Activated naive CD8-positive, alpha-beta T cell treated with anti-CD3 and anti-CD28 coated beads for 36 hours (primary cell): ENCODE measurements around the gene RNF175. TPM values are rescaled to one million over a fixed set of nuclear protein-coding genes. Genes with fewer than 3 reads are reported as not detected.

Experiments
- DNase-seq: peaks from one replicate; pipeline ENCODE4 v3.0.0; 2021
- H3K27ac Mint-ChIP-seq: one replicate; pipeline ENCODE4 v1.8.0; 2022; ENCODE audit warnings: mild to moderate bottlenecking, moderate library complexity, mixed read lengths
- H3K27me3 Mint-ChIP-seq: one replicate; pipeline ENCODE4 v1.8.0; 2022; ENCODE audit warnings: mild to moderate bottlenecking, mixed read lengths
- H3K36me3 Mint-ChIP-seq: one replicate; pipeline ENCODE4 v1.8.0; 2021; ENCODE audit warnings: mild to moderate bottlenecking, mixed read lengths
- H3K4me1 Mint-ChIP-seq: one replicate; pipeline ENCODE4 v1.8.0; 2021; ENCODE audit warnings: mixed read lengths
- H3K4me3 Mint-ChIP-seq: one replicate; pipeline ENCODE4 v1.8.0; 2022; ENCODE audit warnings: mild to moderate bottlenecking, moderate library complexity, mixed read lengths
- H3K9me3 Mint-ChIP-seq: one replicate; pipeline ENCODE4 v1.8.0; 2022; ENCODE audit warnings: mixed read lengths
- total RNA-seq, 2 experiments: library from RNA; stranded (reverse); gene quantifications; one replicate each; pipeline ENCODE4 v1.2.3, GENCODE V29; 2021

Gene RNF175
- total RNA-seq, result not detected

- no peak within 1 kb of the TSS for H3K27ac Mint-ChIP-seq
- peak within 1 kb of the TSS; percentile 32 for H3K4me3 Mint-ChIP-seq
- H3K9me3 Mint-ChIP-seq, result peaks cover 3% of the 10 kb centered on the region
- peaks cover 47% of the 10 kb centered on the region for H3K27me3 Mint-ChIP-seq
- DNase-seq, result peak; percentile 19
- H3K36me3 Mint-ChIP-seq, result peaks cover 1% of the 10 kb centered on the region
- H3K4me1 Mint-ChIP-seq, result peaks cover 9% of the 10 kb centered on the region
These were observed at the start of gene RNF175 for GRCh38 chr4:153759407-153760316. Gene RNF175, minus strand, starts transcription at chr4:153760024. Its CDS starts 162 bp downstream, at chr4:153759862.

- peak overlapping the region; percentile 64 for H3K27ac Mint-ChIP-seq
- H3K36me3 Mint-ChIP-seq, result no peaks in the 10 kb centered on the region
- H3K4me3 Mint-ChIP-seq, result no peak overlapping the region
- peak; percentile 38 for DNase-seq
- H3K4me1 Mint-ChIP-seq, result peaks cover 22% of the 10 kb centered on the region
- no peaks in the 10 kb centered on the region for H3K27me3 Mint-ChIP-seq
- H3K9me3 Mint-ChIP-seq, result peaks cover 3% of the 10 kb centered on the region
These were observed 49.5 kb upstream of the RNF175 start for GRCh38 chr4:153809307-153809706.

- H3K36me3 Mint-ChIP-seq, result no peaks in the 10 kb centered on the region
- peaks cover 22% of the 10 kb centered on the region for H3K4me1 Mint-ChIP-seq
- H3K27me3 Mint-ChIP-seq, result no peaks in the 10 kb centered on the region
- peaks cover 3% of the 10 kb centered on the region for H3K9me3 Mint-ChIP-seq
- H3K27ac Mint-ChIP-seq, result no peak overlapping the region
- H3K4me3 Mint-ChIP-seq, result no peak overlapping the region
- no peak for DNase-seq
These were observed 48.4 kb upstream of the RNF175 start for GRCh38 chr4:153808175-153808574.

GRCh38 chr4:153806073-153806472 lies 46.2 kb upstream of the RNF175 start:
- no peaks in the 10 kb centered on the region for H3K27me3 Mint-ChIP-seq

GRCh38 chr4:153804722-153805121 lies 44.9 kb upstream of the RNF175 start:
- no peaks in the 10 kb centered on the region for H3K27me3 Mint-ChIP-seq
- no peak overlapping the region for H3K4me3 Mint-ChIP-seq
- no peak for DNase-seq
- H3K27ac Mint-ChIP-seq, result no peak overlapping the region
- no peaks in the 10 kb centered on the region for H3K36me3 Mint-ChIP-seq
- peaks cover 14% of the 10 kb centered on the region for H3K4me1 Mint-ChIP-seq
- peaks cover 1% of the 10 kb centered on the region for H3K9me3 Mint-ChIP-seq

More at GRCh38 chr4:153806073-153806472, 46.2 kb upstream of the RNF175 start:
- Mint-ChIP-seq H3K27ac (no peak overlapping the region), H3K4me3 (no peak overlapping the region), H3K4me1 (peaks cover 22% of the 10 kb centered on the region), H3K36me3 (no peaks in the 10 kb centered on the region), H3K9me3 (peaks cover 3% of the 10 kb centered on the region)
- DNase-seq, result no peak

GRCh38 chr4:153799694-153800074 lies 39.9 kb upstream of the RNF175 start:
- Mint-ChIP-seq H3K9me3 (no peaks in the 10 kb centered on the region), H3K27ac (no peak overlapping the region), H3K27me3 (peaks cover 37% of the 10 kb centered on the region), H3K4me3 (no peak overlapping the region), H3K4me1 (peaks cover 2% of the 10 kb centered on the region), H3K36me3 (no peaks in the 10 kb centered on the region)
- no peak for DNase-seq

- H3K36me3 Mint-ChIP-seq, result no peaks in the 10 kb centered on the region
- no peak for DNase-seq
- no peaks in the 10 kb centered on the region for H3K9me3 Mint-ChIP-seq
- no peak overlapping the region for H3K27ac Mint-ChIP-seq
- H3K4me1 Mint-ChIP-seq, result peaks cover 3% of the 10 kb centered on the region
- H3K27me3 Mint-ChIP-seq, result peaks cover 43% of the 10 kb centered on the region
- H3K4me3 Mint-ChIP-seq, result no peak overlapping the region
These were observed 39.3 kb upstream of the RNF175 start for GRCh38 chr4:153798901-153799693.

GRCh38 chr4:153798420-153798819 lies 38.6 kb upstream of the RNF175 start:
- peaks cover 3% of the 10 kb centered on the region for H3K4me1 Mint-ChIP-seq
- no peak for DNase-seq
- H3K27ac Mint-ChIP-seq, result no peak overlapping the region
- H3K36me3 Mint-ChIP-seq, result no peaks in the 10 kb centered on the region
- H3K9me3 Mint-ChIP-seq, result no peaks in the 10 kb centered on the region
- no peak overlapping the region for H3K4me3 Mint-ChIP-seq
- peaks cover 49% of the 10 kb centered on the region for H3K27me3 Mint-ChIP-seq

- Mint-ChIP-seq H3K27ac (no peak overlapping the region), H3K4me3 (no peak overlapping the region), H3K9me3 (no peaks in the 10 kb centered on the region), H3K36me3 (no peaks in the 10 kb centered on the region), H3K4me1 (peaks cover 25% of the 10 kb centered on the region), H3K27me3 (peaks cover 90% of the 10 kb centered on the region)
- no peak for DNase-seq
These were observed 34.2 kb upstream of the RNF175 start for GRCh38 chr4:153794006-153794405.

- H3K27me3 Mint-ChIP-seq, result peaks cover 93% of the 10 kb centered on the region
- no peak for DNase-seq
- peaks cover 34% of the 10 kb centered on the region for H3K4me1 Mint-ChIP-seq
- H3K36me3 Mint-ChIP-seq, result no peaks in the 10 kb centered on the region
- no peaks in the 10 kb centered on the region for H3K9me3 Mint-ChIP-seq
- H3K4me3 Mint-ChIP-seq, result peak overlapping the region; percentile 77
- H3K27ac Mint-ChIP-seq, result no peak overlapping the region
These were observed 32.9 kb upstream of the RNF175 start for GRCh38 chr4:153792618-153793247.

- Mint-ChIP-seq H3K27me3 (peaks cover 97% of the 10 kb centered on the region), H3K36me3 (no peaks in the 10 kb centered on the region), H3K9me3 (no peaks in the 10 kb centered on the region), H3K27ac (no peak overlapping the region), H3K4me3 (peak overlapping the region; percentile 77), H3K4me1 (peaks cover 34% of the 10 kb centered on the region)
- DNase-seq, result peak; percentile 55
These were observed 32.2 kb upstream of the RNF175 start for GRCh38 chr4:153791746-153792617.

- peak overlapping the region; percentile 77 for H3K4me3 Mint-ChIP-seq
- H3K27ac Mint-ChIP-seq, result no peak overlapping the region
- H3K36me3 Mint-ChIP-seq, result no peaks in the 10 kb centered on the region
- H3K4me1 Mint-ChIP-seq, result peaks cover 34% of the 10 kb centered on the region
- DNase-seq, result peak; percentile 70
- H3K27me3 Mint-ChIP-seq, result peaks cover 98% of the 10 kb centered on the region
- H3K9me3 Mint-ChIP-seq, result no peaks in the 10 kb centered on the region
These were observed 31.2 kb upstream of the RNF175 start for GRCh38 chr4:153790962-153791551.

GRCh38 chr4:153790500-153790865 lies 30.7 kb upstream of the RNF175 start:
- Mint-ChIP-seq H3K4me1 (peaks cover 34% of the 10 kb centered on the region), H3K4me3 (peak overlapping the region; percentile 29), H3K27ac (no peak overlapping the region), H3K36me3 (no peaks in the 10 kb centered on the region), H3K9me3 (no peaks in the 10 kb centered on the region), H3K27me3 (peaks cover 98% of the 10 kb centered on the region)
- DNase-seq, result no peak
